Stimulated activated CD8-positive, alpha-beta memory T cell treated with anti-CD3 and anti-CD28 coated beads, Interleukin-15, amount 100 ng/mL, for 48 hours (primary cell): Measurements from ENCODE around the gene ENTREP3.
"Not testable (repeated sequence)": the region's sequence is repeated elsewhere in the genome, so short reads cannot be mapped to it uniquely, and the experiment has no call there.

Source experiments
- DNase-seq, 2 donors: peaks; one replicate each; pipeline ENCODE4 v3.0.0-alpha.2; 2020; ENCODE audit warnings: low read depth in 2 of 2

The ENTREP3 gene, protein sequence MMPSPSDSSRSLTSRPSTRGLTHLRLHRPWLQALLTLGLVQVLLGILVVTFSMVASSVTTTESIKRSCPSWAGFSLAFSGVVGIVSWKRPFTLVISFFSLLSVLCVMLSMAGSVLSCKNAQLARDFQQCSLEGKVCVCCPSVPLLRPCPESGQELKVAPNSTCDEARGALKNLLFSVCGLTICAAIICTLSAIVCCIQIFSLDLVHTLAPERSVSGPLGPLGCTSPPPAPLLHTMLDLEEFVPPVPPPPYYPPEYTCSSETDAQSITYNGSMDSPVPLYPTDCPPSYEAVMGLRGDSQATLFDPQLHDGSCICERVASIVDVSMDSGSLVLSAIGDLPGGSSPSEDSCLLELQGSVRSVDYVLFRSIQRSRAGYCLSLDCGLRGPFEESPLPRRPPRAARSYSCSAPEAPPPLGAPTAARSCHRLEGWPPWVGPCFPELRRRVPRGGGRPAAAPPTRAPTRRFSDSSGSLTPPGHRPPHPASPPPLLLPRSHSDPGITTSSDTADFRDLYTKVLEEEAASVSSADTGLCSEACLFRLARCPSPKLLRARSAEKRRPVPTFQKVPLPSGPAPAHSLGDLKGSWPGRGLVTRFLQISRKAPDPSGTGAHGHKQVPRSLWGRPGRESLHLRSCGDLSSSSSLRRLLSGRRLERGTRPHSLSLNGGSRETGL

DNA sequence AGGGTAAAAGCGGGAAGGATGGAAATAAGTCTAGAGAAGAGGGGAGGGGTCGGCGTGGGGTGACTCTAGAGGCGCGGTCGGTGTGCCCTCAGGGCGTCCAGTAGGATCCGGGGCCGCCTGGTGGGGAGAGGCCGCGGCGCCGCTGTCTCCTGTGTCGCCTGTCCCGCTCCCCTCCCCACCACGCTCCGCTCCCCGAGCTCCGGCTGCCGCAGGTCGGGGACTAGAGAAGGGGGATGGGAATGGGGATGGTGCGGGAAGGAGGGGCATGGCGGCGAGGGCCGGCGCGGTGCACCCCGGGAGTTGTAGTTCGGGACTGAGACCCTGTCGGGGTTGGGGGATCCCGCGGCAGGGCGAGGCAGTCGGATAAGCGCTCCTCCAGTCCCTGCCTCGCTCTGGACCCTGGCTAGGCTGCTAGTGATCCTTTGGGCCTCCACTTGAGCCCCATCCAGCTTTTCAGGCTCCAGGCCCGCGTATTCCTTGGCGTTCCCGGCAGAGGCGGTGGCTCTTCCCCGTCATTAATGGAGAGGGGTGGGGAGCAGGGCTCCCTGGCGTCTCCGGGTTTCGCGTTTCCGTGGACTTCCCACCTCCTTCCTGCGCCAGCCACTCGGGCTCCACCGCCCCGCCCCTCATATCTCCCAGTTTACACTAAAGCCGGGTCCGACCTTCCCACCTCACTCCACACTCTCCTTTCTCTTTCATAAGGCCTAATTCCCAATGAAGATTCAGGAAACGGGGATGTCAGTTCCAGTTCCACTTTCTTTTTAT is at the start of gene ENTREP3:
Gene ENTREP3, minus strand, starts transcription at position 241 of the 765 bp plus-strand sequence. CDS start 606 bp downstream, outside the sequence.
- DNase-seq: peak; percentile 64 to 74

DNA sequence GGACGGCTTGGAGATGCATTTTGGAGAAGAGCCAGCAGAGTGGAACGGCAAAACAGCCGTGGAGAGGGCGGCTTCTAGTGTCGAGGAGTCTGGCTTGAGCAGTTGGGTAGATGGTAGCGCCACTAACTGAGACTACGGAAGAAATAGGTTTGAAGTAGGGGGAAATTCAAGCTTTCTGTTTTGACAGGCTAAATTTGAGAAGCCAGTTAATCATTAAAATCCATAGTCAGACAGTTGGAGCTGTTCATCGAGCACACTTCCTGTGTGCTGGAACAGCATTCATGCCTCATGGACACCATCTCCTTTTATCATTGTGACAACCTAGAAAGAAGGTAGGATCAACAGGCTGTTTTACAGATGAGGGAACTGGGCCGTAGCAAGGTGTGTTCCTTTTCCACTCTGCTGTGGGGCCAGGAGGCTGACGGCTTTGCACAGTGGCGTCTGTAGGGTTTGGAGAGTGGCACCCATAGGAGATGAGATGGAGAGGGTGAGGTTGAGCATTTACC is 49.3 kb upstream of the ENTREP3 start:
- DNase-seq: no peak

DNA sequence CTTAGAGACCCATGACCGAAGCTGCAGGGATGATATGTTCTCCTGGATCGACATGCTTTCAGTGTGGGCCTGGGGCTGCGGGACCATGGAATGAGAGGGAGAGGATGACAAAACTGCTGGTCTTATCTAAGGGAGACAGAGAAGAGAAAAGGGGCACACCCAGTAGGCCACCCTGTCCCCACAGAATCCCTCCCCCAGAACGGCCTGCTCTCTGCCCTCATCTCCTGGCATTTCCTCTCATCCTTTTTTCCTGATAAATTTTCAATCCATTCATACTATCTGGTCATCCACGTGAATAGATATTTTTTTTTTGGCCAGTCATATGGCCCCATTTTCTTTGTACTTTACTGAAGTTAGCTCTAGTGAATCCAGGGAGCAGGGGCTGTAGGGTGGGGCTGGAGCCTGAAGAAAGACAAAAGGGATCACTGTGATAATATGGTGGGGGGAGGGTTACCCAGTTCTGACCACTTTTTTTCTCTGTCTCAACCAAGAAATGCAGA is 46.1 kb upstream of the ENTREP3 start, which contains the start of gene PKLR:
Gene PKLR, minus strand, starts transcription at position 97 of the 500 bp plus-strand sequence. Its CDS starts 43 bp downstream, at position 54.
- no peak for DNase-seq

DNA sequence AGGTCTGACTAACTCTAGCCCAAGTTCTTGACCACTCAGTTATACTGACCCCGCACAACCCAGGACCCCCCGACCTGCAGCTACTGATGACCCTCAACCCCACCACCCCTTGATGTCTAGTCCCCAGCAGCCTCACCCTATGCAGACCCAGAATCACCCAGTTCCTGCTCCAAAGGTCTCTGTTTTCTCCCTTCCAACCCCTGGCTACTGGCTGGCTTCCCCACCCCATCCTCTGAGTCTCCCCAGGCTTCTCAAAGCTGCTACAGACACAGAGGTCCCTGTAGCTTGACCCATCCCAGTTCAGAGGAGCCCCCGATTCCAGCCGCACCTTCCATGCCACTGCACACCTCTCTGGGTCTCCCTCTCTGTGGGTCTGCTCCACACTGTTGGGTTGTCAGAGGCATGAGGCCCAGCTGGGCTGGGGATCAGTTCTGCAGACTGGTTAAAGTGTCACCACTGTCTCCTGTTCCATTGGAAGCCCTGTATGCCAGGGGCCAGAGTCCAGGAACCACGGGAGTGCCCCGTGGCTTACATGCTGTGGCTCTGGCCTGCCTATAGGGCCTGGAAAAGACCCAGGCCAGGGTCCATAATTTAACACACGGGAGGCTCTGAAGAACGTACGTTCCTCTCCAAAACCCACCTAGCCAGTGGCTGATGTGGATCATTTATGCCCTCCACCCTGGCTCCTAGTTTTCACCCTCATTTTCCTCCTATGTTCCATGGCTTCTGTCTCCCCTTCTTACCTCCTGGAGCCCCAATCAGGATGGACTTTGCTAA is 45.5 kb upstream of the ENTREP3 start:
- DNase-seq: no peak

DNA sequence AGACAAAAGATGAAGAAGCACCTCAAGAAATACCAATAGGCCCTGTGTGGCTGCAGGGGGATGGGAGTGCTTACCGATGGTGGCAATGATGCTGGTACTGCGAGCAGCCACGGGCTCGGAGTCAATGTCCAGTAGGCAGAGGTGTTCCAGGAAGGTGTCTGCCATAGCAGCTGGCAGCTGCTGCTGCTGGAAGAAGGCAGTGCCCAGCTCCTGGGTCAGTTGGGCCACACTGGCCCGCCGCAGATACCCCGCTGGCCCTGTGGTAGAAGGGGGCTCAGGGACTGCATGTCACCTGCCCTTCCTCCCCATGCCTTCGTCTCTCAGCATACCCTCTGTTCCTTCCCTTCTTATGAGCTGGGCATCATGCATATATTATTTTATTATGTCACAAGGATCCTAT is 44.7 kb upstream of the ENTREP3 start:
- DNase-seq: no peak

DNA sequence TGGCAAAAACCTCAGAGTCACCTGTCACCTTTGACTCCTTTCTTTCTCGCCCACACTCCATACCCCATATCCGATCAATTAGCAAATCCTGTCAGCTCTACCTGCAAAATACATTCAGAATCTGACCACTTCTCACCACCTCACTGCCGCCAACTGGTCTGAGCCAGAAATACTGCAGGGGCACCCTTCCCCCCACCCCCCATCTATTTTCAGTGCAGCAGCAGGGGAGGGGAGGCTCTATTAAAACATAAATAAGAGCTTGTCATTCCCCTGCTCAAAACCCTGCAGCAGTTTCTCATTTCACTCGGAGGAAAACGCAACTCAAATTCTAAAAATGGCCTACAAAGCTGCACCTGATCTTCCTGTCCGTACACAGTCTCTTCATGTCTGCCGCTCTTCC is 42.1 kb upstream of the ENTREP3 start:
- no peak for DNase-seq

DNA sequence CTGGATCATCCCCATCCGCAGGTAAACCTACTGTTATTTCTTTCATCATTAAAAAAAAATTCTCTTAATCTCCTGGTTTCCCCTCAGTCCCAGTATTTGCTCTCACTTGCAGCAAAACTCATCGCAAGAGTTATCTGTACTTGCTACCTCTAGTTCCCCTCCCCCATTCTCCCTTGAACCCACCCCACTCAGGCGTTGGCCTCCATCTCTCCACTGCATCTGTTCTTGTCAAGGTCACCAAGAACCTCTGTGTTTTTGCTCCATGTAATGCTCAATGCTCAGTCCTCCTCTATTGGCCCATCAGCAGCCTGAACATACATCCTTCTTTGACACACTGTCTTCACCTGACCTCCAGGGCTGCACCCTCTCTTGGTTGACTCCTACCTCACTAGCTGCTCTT is 41.4 kb upstream of the ENTREP3 start:
- no peak for DNase-seq

DNA sequence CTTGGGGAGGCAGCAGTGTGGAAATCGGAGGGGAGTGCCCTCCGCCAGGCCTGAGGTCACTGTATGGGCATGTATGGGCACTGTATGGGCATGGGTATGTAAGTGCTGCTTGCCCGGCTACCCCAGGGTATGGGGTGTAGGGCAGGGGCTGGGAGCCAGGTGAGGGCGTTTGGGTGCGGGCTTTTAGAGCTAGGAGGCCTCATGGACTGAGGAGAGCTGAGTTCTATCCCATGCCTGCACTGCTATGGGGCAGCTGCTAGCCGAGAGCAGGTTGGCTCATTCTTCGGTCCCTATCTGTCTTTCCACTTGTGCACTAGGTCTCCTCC is 40.6 kb upstream of the ENTREP3 start:
- DNase-seq: no peak

DNA sequence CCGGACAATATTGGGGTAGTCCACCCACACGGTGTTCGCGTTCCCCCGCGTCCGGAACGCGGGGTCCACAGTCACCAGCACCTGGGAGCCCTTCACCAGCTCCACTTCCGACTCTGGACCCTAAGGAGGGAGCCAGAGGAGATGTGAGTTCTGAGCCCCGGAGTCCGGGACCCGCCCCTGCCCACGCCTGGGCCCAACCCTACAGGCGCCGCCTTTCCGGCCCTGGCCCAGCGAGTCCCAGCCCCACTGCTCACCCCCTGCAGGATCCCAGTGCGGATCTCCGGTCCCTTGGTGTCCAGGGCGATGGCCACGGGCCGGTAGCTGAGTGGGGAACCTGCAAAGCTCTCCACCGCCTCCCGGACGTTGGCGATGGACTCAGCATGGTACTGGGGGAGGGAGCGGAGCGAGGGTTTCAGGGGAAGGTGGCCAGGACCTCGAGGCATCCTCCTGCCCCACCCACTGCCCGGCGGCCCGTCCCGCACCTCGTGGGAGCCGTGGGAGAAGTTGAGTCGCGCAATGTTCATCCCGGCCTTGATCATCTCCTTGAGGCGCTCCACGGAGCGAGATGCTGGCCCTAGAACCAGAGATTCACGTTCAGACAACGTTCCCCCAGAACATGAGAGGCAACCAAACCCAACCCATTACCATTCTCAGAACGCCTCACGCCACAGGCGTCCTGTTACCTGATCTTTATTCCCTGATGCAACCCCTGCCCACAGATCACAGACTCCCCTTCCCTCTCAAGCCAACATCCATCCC is 40.1 kb upstream of the ENTREP3 start:
- no peak for DNase-seq

DNA sequence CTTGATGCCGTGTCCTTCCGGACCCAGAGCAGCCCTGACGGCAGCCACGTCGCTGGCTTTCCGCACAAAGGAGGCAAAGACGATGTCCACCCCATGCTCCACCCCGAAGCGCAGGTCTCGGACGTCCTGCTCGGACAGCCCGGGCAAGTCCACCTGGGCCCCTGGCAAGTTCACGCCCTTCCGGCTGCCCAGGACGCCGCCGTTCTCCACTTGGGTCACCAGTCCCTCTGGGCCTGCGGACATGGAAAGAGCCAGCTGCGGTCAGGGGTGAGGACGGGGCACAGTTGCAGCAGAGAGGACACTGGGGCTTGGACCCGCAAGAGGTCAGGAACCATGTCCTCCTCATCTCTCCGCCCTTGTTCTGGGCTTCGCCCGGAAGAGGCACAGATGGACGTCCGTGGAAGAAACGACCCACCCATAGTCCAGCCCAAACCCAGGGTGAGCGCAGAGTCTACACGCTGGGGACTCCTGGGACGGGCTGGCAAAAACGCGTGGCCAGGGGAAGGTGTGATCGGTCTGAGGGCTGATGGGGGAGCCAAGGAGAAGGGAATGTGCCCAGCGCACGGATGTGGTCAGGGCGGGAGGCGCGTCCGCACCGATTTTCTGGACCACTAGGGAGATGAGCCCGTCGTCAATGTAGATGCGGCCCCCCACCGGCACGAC is 39.4 kb upstream of the ENTREP3 start:
- DNase-seq: no peak

DNA sequence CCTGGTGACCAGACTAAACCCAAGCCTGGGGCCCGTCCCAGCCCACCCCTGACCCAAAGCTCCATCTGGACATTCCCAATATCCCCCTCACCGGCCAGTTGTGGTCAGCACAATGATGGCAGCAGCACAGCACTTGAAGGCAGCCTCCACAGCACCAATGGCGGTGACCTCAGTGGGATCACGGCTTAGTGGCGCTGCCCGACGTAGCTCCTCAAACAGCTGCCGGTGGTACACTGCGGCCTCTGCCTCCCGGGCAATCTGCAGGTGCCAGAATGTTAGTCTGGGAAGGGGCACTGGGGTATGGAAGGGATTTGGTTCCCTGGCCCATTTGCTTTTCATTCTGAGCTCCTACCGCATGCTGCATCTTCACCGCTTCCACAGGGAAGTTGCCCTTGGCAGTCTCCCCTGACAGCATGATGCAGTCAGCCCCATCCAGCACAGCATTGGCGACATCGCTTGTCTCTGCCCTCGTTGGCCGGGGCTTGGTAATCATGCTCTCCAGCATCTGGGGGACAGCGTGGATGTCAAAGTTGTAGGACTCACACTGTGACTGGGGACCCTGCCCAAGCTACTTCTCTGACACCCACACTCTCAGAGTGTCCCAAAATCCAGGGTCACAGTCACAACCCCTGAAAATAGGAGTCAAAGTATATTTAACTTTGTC is 37.9 kb upstream of the ENTREP3 start:
- no peak for DNase-seq

DNA sequence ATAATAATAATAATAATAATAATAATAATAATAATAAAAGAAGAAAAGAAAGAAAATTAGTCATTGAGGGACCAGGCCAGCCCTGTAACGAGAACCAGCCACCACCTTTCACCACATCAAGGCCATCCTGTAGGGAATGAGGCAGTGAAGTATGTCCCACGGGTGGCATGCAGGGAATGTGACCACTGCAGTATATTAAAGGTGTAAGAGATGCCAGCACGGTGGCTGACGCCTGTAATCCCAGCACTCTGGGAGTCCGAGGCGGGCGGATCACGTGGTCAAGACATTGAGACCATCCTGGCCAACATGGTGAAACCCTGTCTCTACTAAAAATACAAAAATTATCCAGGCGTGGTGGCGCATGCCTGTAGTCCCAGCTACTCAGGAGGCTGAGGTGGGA is 35.7 kb upstream of the ENTREP3 start:
- not testable (repeated sequence) for DNase-seq

DNA sequence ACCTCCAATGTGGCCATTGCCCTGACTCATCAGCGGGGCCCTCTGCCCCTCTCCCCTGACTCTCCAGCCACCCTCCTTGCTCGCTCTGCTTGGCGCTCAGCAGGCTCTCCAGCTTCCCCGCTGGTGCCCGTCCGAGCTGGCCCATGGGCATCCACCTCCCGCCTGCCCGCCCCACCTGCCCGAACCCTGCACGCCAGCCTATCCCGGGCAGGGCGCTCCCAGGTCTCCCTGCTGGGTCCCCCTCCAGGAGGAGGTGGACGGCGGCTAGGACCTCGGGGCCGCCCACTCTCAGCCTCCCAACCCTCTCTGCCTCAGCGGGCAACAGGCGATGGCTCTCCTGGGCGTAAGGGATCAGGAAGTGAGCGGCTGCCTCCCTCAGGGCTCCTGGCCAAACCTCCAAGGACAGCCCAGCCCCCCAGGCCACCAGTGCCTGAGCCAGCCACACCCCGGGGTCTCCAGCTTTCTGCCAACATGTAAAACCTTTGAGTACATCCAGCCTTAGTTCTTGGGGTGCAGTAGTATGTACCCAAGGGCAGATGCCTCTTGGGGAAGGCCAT is 32.8 kb upstream of the ENTREP3 start:
- DNase-seq: no peak

DNA sequence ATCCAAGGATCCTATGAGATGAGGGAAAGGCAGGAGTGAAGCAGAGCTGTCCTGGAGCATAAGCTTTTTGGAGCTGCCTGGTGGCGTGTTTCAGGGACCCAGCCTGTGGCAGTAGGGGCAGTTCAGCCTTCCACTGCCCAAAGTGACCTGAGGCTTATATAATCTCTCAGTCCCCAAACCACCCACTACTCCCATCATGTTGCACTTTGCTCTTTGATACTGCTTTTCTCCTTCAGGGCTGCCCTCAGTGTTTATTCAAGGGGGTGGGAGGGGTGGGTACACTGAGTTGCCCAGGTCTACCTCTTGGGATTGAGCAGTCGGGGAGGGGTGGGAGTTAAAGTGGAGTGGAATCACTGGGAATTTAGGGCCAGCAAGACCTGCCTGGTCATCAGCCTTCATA is 31.3 kb upstream of the ENTREP3 start:
- DNase-seq: no peak

DNA sequence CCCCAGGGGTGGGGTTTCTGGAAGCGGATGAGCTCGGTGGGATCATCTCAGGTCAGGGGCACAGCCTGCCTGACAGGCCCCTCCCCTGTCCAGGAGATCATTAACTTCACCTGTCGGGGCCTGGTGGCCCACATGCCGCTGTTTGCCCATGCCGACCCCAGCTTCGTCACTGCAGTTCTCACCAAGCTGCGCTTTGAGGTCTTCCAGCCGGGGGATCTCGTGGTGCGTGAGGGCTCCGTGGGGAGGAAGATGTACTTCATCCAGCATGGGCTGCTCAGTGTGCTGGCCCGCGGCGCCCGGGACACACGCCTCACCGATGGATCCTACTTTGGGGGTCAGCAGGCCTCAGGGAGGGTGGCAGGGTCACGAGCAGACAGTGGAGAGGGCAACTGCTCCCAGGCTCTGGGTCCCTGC is 30.4 kb upstream of the ENTREP3 start:
- DNase-seq: no peak

DNA sequence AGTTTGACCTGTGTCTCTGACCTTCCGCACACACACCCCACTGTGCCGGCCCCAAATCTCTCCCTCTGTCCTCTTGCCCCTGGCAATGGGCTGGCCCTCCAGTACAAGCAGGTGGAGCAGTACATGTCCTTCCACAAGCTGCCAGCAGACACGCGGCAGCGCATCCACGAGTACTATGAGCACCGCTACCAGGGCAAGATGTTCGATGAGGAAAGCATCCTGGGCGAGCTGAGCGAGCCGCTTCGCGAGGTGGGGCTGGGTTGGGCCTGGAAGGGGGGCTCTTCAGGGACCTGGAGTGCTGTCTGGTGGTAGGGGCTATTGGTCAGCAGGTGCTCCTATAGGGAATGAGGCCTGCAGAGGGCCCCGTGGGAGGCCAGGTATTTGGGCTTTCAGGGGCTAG is 29.8 kb upstream of the ENTREP3 start:
- no peak for DNase-seq

DNA sequence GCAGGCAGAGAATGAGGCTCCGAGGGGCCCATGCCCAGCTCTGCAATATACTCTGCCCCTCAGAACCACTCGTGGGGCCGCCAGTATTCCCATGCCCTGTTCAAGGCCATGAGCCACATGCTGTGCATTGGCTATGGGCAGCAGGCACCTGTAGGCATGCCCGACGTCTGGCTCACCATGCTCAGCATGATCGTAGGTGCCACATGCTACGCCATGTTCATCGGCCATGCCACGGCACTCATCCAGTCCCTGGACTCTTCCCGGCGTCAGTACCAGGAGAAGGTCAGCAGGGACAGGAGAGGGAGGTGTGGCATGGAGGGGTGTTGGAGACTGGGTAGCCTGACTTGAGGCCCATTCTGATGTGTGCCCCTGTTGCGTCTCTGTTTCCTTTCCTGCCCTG is 29.2 kb upstream of the ENTREP3 start:
- DNase-seq: no peak

DNA sequence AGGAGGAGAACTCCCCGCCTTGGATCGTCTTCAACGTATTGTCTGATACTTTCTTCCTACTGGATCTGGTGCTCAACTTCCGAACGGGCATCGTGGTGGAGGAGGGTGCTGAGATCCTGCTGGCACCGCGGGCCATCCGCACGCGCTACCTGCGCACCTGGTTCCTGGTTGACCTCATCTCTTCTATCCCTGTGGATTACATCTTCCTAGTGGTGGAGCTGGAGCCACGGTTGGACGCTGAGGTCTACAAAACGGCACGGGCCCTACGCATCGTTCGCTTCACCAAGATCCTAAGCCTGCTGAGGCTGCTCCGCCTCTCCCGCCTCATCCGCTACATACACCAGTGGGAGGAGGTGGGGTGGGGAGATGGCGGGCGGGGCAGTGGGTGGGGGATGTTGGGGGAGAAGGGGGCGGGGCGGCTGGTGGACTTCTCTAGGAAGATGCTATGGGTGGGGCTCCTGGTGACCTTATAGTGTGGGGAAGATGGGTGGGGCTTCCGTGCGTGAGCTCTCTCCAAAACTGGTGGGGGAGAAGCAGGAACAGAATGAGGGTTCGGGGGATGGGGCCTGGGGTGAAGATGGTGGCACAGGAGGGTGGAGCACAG is 27.3 kb upstream of the ENTREP3 start:
- DNase-seq: no peak

DNA sequence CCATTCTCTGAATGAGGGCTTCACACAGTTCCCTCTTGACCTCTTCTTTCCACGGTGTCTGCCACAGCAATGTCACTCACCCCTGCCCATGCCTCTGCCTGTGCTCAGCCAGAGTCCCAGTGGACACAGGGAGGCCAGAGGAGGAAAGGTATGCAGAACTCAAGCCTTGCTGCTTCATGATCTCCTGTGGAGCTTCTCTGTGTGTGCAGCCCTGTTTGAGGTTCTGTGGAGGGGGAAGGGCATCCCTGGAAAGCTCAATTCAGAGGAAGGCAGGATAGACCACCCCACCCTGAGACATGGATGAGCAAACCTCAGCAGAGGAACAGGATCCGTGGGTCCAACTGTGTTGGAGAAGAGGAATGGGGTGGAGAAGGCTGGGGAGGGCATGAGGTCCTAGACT is 24.0 kb upstream of the ENTREP3 start:
- DNase-seq: no peak
